B cell (primary cell): ENCODE measurements around the gene OGDH.

ENCODE experiments used
- CTCF ChIP-seq: fragments of 200-600 bp; IDR thresholded peaks from one replicate; pipeline ENCODE4 v1.8.0; 2022; ENCODE audit warnings: antibody characterized with exemption, mild to moderate bottlenecking
- EZH2 ChIP-seq: IDR thresholded peaks from 2 replicates; pipeline ENCODE4 v1.6.1; 2012; ENCODE audit warnings: borderline replicate concordance, low read depth, mild to moderate bottlenecking, moderate library complexity, low read length; ENCODE audit not compliant: insufficient read depth, poor library complexity, severe bottlenecking

DNA sequence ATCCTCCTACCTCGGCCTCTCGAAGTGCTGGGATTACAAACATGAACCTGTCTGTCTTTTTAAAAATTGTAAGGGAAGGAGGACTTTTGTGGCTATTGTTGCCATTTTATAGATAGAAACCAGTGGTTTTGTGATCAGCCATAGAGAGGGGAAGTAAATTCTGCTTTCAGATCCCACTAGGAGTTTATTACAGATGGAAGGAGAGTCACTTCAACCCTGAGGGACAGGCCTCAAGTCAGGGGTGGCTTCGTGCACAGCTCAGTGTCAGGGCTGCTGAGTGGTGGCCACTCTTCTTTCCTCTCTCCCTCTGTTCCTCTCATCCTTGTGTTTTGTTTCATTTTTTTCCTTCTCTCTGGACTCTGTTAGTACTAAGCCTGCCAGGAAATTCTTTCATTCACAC lies 60.8 kb downstream of the OGDH start:
- no peak for TF ChIP-seq EZH2
- TF ChIP-seq CTCF, result no peak
